Measurements from ENCODE around the gene USP19. TPM values are rescaled to one million over a fixed set of nuclear protein-coding genes. Genes with fewer than 3 reads are reported as not detected.

The USP19 gene, protein sequence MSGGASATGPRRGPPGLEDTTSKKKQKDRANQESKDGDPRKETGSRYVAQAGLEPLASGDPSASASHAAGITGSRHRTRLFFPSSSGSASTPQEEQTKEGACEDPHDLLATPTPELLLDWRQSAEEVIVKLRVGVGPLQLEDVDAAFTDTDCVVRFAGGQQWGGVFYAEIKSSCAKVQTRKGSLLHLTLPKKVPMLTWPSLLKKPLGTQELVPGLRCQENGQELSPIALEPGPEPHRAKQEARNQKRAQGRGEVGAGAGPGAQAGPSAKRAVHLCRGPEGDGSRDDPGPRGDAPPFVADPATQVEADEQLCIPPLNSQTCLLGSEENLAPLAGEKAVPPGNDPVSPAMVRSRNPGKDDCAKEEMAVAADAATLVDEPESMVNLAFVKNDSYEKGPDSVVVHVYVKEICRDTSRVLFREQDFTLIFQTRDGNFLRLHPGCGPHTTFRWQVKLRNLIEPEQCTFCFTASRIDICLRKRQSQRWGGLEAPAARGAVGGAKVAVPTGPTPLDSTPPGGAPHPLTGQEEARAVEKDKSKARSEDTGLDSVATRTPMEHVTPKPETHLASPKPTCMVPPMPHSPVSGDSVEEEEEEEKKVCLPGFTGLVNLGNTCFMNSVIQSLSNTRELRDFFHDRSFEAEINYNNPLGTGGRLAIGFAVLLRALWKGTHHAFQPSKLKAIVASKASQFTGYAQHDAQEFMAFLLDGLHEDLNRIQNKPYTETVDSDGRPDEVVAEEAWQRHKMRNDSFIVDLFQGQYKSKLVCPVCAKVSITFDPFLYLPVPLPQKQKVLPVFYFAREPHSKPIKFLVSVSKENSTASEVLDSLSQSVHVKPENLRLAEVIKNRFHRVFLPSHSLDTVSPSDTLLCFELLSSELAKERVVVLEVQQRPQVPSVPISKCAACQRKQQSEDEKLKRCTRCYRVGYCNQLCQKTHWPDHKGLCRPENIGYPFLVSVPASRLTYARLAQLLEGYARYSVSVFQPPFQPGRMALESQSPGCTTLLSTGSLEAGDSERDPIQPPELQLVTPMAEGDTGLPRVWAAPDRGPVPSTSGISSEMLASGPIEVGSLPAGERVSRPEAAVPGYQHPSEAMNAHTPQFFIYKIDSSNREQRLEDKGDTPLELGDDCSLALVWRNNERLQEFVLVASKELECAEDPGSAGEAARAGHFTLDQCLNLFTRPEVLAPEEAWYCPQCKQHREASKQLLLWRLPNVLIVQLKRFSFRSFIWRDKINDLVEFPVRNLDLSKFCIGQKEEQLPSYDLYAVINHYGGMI (N-terminal part only)
- 10 to 100 TPM; 63.5 to 72.6 TPM for total RNA-seq

DNA sequence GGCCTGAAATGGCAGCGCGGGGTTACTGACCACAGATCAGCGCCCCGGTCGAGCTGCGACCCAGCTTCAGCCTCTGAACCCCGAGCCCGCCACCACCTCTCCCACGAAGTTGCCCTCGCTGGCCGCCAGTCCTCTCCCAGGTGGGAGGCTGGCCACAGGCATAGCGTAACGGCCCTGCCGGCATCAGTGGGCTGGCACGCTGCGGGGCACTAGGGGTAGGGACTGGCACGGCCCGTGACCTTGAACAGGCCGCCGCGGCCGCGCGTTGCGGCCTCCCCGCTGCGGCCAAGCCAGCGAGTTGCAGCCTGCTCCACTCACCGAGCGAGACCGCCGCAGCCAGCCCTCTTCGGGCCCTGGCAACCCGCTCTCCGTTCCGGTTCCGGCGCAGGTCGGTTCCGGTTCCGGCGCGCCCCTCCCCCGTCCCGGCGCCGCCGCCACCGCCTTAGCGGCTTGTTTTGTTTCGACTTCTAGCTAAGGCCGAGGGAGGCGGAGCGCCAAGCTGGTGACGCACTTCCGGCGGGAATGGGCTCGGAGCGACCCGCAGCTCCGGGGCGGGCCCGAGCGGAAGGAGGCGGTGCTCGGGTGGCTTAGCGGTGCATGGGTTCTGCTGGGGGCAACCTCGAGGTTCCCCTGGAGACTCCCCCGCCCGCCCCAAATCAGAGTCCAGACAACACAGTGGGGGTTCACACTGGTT is at the start of gene USP19:
TSS of gene USP19 (minus strand) at position 386 of the 694 bp plus-strand sequence. CDS start 1,678 bp downstream, outside the sequence.
- ChIA-PET POLR2A (no interaction called here), CTCF (interaction anchor here (0.6 to 3.8 kb wide), 10 partner anchors 10 to 349 kb away, joined by 3 to 17 read pairs (median 4); partner anchors contain the start of genes DAG1, KLHDC8B, LAMB2 and QRICH1)
- peak; percentile 94 for DNase-seq
- Mint-ChIP-seq H3K27me3 (no peaks in the 10 kb centered on the region), H3K4me1 (peaks cover 23% of the 10 kb centered on the region), H3K27ac (peak within 1 kb of the TSS; percentile 94), H3K9me3 (no peaks in the 10 kb centered on the region), H3K36me3 (ENCODE audit: low read depth) (peaks cover 31% of the 10 kb centered on the region), H3K4me3 (peak within 1 kb of the TSS; percentile 91)

DNA sequence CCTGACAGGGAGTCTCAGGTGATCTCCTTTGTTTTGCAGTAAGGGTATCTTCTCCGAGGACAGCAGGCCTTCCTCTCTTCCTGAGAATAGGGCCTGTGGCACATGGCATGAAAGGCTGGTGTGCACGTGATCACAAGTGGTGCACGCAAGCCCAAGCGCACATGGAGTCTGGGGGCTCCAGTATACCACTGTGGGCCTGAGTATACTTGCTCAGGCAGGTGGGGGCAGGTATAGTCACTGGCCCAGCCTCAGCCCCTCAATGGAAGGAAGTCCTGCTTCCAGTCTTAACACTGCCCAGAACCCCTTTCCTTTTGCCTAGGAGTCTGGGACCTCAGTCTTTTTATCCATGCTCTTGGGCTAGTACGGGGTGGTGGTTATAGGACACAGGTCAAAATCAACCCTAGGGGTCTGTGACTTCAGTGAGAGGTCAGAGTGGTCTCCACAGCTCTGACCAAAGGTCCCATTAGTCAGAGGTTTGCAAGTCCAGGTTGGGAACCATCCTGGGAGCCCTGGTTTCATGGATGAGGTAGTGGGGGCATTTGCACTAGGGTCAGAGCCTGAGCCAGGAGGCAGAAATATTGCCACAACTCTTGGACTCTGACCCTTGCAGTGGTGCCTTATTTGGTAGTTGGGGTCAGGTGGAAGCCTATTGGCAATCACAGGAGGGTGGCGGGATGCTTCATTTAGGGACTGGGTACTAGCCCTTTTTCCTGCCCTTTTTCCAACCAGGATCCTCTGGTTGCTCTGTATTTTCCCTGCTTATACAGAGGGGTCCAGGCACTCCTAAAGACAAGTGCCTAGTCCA is 46.3 kb upstream of the USP19 start:
- H3K4me1 Mint-ChIP-seq: peaks cover 50% of the 10 kb centered on the region

DNA sequence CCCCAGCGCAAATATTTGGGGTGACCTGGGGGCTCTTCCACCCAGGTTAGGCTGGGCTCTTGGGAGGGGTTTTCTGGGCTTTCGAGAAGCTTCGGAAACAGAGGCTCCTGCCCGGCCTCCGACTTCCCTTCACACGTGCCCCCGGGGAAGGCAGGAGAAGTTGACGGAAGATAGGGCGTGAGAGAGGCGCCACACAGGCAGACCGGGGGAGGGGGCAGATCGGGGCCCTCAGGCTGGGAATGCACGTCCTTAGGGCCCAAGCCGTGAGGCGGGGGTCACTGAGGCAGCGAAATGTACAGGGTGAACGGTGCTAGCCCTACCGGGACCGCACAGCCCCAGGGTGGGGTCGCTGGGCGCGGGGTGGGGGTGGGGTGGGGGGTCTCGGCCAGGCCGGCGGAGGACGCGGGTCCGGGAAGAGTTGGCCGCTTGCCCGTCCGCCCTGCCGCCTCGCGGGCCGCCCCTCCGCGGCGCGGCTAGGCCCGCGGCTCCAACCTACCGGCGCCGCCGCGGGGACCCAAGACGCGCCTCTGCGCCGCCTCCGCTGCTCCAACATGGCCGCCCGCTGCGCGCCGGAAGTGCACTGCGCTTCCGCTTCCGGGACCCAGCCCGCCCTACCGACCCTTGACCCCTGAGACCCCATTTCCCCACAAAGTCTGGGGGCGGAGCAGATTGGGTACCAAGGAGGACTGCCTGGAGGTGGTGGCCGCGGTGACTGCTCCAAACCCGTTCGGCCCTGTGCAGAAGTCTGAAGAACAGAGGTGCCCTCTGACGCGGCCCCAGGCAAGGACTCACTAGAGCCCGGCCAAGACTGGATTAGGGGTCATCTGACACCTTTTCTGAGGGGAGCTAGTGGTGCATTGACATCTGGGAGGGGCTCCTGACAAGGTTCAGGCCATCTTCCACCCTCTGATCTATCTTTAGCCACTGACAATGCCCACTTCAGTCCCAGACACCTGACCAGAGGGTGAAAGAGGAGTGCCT is 45.4 kb upstream of the USP19 start, which contains the start of gene CCDC71:
TSS of gene CCDC71 (minus strand) at position 561 of the 981 bp plus-strand sequence. CDS start 2,123 bp downstream, outside the sequence.
- DNase-seq: peak; percentile 80
- POLR2A ChIA-PET: no interaction called here
- Mint-ChIP-seq H3K27me3 (no peaks in the 10 kb centered on the region), H3K27ac (peak within 1 kb of the TSS; percentile 94), H3K4me1 (peaks cover 55% of the 10 kb centered on the region), H3K36me3 (ENCODE audit: low read depth) (peaks cover 31% of the 10 kb centered on the region), H3K4me3 (peak within 1 kb of the TSS; percentile 92), H3K9me3 (no peaks in the 10 kb centered on the region)
- CTCF ChIA-PET: interaction anchor here (0.8 to 1.5 kb wide), 2 partner anchors 10 to 71 kb away, joined by 3 read pairs; no protein-coding TSS in a partner anchor

More for the DNA sequence above, 46.3 kb upstream of the USP19 start:
- no peaks in the 10 kb centered on the region for H3K27me3 Mint-ChIP-seq
- H3K36me3 Mint-ChIP-seq (ENCODE audit: low read depth): peaks cover 28% of the 10 kb centered on the region
- POLR2A ChIA-PET: no interaction called here
- H3K9me3 Mint-ChIP-seq: no peaks in the 10 kb centered on the region
- CTCF ChIA-PET: no interaction called here
- peak overlapping the region; percentile 85 for H3K4me3 Mint-ChIP-seq
- peak overlapping the region; percentile 94 for H3K27ac Mint-ChIP-seq
- DNase-seq: no peak

DNA sequence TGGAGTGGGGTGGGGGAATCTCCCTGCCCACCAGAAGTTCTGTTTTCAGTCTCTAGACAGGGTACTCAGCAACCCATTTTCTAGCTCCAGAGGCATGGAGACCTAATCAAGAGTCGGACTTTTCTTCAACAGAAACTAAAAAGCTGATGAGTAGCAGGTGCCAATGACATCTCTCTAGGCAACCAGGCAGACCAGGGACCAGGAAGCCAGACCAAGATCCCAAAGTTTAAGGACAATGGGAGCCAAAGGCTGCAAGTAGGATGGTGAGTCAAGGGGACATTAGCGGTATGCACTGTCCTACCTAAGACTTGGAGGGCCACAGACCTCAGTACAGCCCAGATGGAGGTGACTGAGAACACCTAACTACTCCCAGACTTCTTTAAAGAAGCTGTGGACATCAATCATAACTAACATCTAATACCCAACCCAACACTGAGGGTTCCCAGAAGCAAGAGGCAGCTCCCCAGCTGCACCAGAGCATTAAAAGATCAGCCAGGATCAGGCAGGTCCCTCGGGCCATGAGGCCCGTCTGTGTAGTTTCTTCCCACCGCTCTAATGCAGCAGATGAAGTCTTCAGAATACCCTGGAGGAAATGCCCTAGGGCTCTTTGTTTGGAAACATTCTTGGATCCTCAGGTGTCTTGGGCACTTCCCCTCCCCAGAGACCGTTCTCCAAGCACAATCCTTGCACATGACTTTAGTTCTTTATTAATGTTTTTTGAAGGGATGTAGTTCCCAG is 44.5 kb upstream of the USP19 start:
- Mint-ChIP-seq H3K27me3 (no peaks in the 10 kb centered on the region), H3K4me1 (peaks cover 47% of the 10 kb centered on the region), H3K9me3 (no peaks in the 10 kb centered on the region)

DNA sequence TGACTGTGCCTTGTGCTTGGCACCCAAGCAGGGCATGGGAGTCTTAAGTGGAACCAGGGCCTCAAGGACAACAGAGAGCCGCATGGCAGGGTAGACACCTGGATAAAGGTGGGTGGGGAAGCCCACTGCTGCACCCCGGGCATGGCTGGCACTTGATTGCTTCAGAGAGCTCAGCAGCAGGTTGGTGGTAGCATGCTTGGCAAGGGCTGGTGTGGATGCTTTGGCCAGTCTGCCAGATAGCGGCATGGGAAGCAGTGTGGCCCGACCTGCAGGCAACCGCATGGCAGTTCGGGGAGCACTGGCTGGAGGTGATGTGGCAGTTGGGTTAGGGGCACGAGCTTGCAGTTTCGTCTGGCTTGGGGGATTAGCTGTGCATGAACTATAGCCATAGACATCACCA is 43.0 kb upstream of the USP19 start:
- no peaks in the 10 kb centered on the region for H3K9me3 Mint-ChIP-seq
- H3K27me3 Mint-ChIP-seq: no peaks in the 10 kb centered on the region
- H3K4me1 Mint-ChIP-seq: peaks cover 44% of the 10 kb centered on the region
- POLR2A ChIA-PET: no interaction called here
- peaks cover 31% of the 10 kb centered on the region for H3K36me3 Mint-ChIP-seq (ENCODE audit: low read depth)
- H3K27ac Mint-ChIP-seq: no peak overlapping the region
- H3K4me3 Mint-ChIP-seq: no peak overlapping the region
- DNase-seq: no peak
- CTCF ChIA-PET: interaction anchor here (3.1 kb wide), 1 partner anchor 8 kb away, joined by 10 read pairs; the partner anchor contains the start of gene KLHDC8B

More for the DNA sequence above, 44.5 kb upstream of the USP19 start:
- ChIA-PET POLR2A (no interaction called here), CTCF (interaction anchor here (0.8 to 1.5 kb wide), 3 partner anchors 9 to 175 kb away, joined by 3 read pairs; partner anchors contain the start of gene USP4)
- peak overlapping the region; percentile 91 for H3K27ac Mint-ChIP-seq
- H3K4me3 Mint-ChIP-seq: peak overlapping the region; percentile 92
- peaks cover 31% of the 10 kb centered on the region for H3K36me3 Mint-ChIP-seq (ENCODE audit: low read depth)
- DNase-seq: no peak

DNA sequence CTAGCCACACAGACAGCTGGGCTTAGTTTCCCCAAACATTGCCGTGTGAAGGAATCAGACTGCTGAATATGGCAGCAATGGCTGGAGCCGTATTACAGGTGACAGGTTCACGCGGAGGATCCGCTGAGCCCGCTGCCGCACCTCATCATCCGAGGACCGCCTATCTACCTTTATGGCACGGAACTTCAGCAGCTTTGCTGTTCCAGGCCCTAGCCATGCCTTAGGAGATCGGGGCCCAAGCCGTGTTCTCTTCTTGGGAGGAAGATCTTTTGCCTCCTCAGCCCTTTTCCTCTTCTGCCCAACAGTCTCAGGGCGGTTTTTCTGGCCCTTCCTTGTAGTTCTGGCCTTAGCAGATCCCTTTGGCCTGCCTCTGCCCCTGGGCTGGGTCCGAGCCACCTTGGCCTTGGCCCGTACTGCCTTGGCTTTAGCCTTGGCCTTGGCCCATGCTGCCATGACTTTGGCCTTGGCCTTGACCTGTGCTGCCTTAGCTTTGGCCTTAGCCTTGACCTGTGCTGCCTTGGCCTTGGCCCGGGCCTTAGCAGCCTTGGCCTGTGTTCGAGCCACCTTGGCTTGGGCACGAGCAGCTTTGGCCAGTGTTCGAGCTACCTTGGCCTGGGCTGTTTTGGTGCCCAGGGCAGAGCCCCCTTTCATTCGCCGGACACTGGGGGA is 42.3 kb upstream of the USP19 start:
- CTCF ChIA-PET: interaction anchor here (1.0 to 3.1 kb wide), 2 partner anchors 8 to 175 kb away, joined by 4 to 10 read pairs; partner anchors contain the start of gene KLHDC8B
- POLR2A ChIA-PET: no interaction called here
- no peaks in the 10 kb centered on the region for H3K27me3 Mint-ChIP-seq
- peaks cover 31% of the 10 kb centered on the region for H3K36me3 Mint-ChIP-seq (ENCODE audit: low read depth)
- no peak overlapping the region for H3K27ac Mint-ChIP-seq
- no peaks in the 10 kb centered on the region for H3K9me3 Mint-ChIP-seq
- no peak overlapping the region for H3K4me3 Mint-ChIP-seq
- no peak for DNase-seq
- peaks cover 46% of the 10 kb centered on the region for H3K4me1 Mint-ChIP-seq

DNA sequence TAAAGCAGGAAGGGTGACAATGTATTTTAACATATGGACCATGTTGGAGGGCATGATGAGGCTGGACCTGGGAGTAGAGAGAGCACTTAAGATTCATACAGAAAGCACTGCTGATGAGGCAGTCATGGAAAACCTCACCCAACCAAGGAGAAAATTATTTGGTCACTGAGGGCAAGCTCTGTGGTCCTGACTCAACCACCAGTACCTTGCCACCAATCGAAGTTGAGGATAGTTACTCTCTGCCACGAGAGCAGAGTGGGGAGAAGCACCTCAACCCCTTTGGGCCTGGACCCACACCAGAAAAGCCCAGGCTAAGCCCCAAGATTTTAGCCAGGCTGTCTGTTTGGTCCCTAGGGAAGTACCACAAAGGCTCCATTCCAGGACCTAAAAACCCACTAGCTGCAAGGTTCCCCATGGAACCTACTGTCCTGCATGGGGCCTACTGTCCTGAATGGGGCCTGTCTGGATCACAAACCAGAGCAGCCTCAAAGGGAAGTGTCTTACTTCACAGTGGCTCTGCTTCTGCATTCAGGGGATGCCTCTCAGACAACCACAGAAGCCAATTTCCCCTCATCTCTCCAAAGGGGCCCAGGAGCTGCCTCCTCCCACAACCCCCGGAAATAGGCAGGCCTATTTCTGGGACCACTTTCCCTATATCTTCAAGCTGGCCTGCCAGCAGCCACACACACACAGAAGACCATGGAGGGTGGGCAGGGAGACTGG is 41.3 kb upstream of the USP19 start:
- no peak for DNase-seq
- no peaks in the 10 kb centered on the region for H3K27me3 Mint-ChIP-seq
- H3K4me1 Mint-ChIP-seq: peaks cover 46% of the 10 kb centered on the region
- ChIA-PET CTCF (interaction anchor here (1.0 to 3.1 kb wide), 2 partner anchors 9 to 174 kb away, joined by 4 to 10 read pairs; partner anchors contain the start of gene KLHDC8B), POLR2A (no interaction called here)
- H3K4me3 Mint-ChIP-seq: no peak overlapping the region
- peaks cover 31% of the 10 kb centered on the region for H3K36me3 Mint-ChIP-seq (ENCODE audit: low read depth)
- H3K9me3 Mint-ChIP-seq: no peaks in the 10 kb centered on the region
- peak overlapping the region; percentile 31 for H3K27ac Mint-ChIP-seq

DNA sequence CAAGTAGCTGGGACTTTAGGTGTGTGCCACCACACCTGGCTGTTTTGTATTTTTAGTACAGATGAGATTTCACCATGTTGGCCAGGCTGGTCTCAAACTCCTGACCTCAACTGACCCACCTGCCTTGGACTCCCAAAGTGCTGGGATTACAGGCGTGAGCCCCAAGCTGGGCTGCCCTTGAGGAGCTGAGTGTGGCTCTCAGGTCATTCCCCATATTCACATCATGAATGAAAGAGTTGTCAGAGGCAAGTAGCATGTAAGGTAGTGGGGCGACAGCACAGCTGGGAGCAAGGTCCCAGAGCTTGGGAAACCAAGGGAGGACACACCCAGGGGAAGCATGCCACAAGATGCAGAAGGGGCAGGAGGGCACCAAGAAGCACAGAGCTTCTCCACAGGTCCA is 40.6 kb upstream of the USP19 start:
- H3K36me3 Mint-ChIP-seq (ENCODE audit: low read depth): peaks cover 26% of the 10 kb centered on the region
- H3K4me3 Mint-ChIP-seq: no peak overlapping the region
- H3K27ac Mint-ChIP-seq: no peak overlapping the region
- no peak for DNase-seq
- no peaks in the 10 kb centered on the region for H3K9me3 Mint-ChIP-seq
- H3K27me3 Mint-ChIP-seq: no peaks in the 10 kb centered on the region
- peaks cover 40% of the 10 kb centered on the region for H3K4me1 Mint-ChIP-seq
- ChIA-PET POLR2A (no interaction called here), CTCF (interaction anchor here (0.6 to 3.1 kb wide), 2 partner anchors 10 to 140 kb away, joined by 3 to 10 read pairs; partner anchors contain the start of gene KLHDC8B)

DNA sequence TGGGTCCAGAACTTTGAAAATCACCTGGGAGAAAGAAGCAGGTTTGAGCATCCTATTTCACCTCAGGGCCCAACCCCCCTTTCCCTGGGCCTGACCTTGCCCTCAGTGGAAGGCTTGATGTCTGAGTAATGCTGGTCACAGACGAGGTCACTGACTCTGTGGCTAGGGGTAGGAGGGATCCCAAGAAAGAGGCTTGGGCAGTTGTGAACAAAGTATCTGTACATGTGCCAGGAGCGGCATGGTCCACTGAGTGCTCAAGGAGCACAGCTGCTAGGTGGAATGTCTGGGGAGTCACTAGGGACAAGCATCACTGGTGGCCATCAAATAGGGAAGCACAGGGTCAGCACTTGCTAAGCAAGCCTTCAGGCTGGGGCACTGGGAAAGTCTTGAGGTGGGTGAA is 38.2 kb upstream of the USP19 start:
- Mint-ChIP-seq H3K36me3 (ENCODE audit: low read depth) (peaks cover 11% of the 10 kb centered on the region), H3K4me3 (no peak overlapping the region), H3K9me3 (no peaks in the 10 kb centered on the region), H3K27ac (peak overlapping the region; percentile 50), H3K4me1 (peaks cover 21% of the 10 kb centered on the region), H3K27me3 (no peaks in the 10 kb centered on the region)
- ChIA-PET POLR2A (no interaction called here), CTCF (interaction anchor here (1.2 to 3.5 kb wide), 4 partner anchors 11 to 171 kb away, joined by 3 to 12 read pairs (median 6); partner anchors contain the start of genes KLHDC8B, LAMB2 and USP19)
- DNase-seq: no peak

All from activated CD4-positive, alpha-beta T cell treated with anti-CD3 and anti-CD28 coated beads, Interleukin-2, amount 10 ng/mL, durations not matched to agents 7 days and 5 days (primary cell).